Type B pancreatic cell (in vitro differentiated cells): Measurements from ENCODE around the gene CHORDC1. TPM values are rescaled to one million over a fixed set of nuclear protein-coding genes. Genes with fewer than 3 reads are reported as not detected.

ENCODE experiments used
- DNase-seq: peaks from one replicate; pipeline ENCODE4 v3.0.0; 2021; ENCODE audit warnings: mixed read lengths; ENCODE audit not compliant: unreplicated experiment; ENCODE audit errors: extremely low spot score
- H3K27ac Mint-ChIP-seq: 2 replicates; pipeline ENCODE4 v1.8.0; 2021; ENCODE audit warnings: mild to moderate bottlenecking, mixed read lengths
- H3K27me3 Mint-ChIP-seq: 2 replicates; pipeline ENCODE4 v1.8.0; 2021; ENCODE audit warnings: mixed read lengths
- H3K36me3 Mint-ChIP-seq: 2 replicates; pipeline ENCODE4 v1.8.0; 2021; ENCODE audit warnings: mixed read lengths
- H3K4me1 Mint-ChIP-seq: one replicate; pipeline ENCODE4 v1.8.0; 2021; ENCODE audit warnings: mixed read lengths; ENCODE audit not compliant: unreplicated experiment
- H3K4me3 Mint-ChIP-seq: 2 replicates; pipeline ENCODE4 v1.8.0; 2021; ENCODE audit warnings: mild to moderate bottlenecking, mixed read lengths
- H3K9me3 Mint-ChIP-seq: 2 replicates; pipeline ENCODE4 v1.8.0; 2021; ENCODE audit warnings: mixed read lengths
- CTCF ChIP-seq: fragments of 200-600 bp; sonication (generic); conservative IDR thresholded peaks from 2 replicates; pipeline ENCODE4 v1.5.0; 2021; ENCODE audit warnings: antibody characterized with exemption, mild to moderate bottlenecking
- total RNA-seq: library from RNA; stranded (reverse); gene quantifications from 2 replicates; pipeline ENCODE4 v1.2.1, GENCODE V29; 2021; ENCODE audit warnings: low replicate concordance

The CHORDC1 gene
- total RNA-seq, 1 donor from 2014 or later: 63.7 TPM

DNA sequence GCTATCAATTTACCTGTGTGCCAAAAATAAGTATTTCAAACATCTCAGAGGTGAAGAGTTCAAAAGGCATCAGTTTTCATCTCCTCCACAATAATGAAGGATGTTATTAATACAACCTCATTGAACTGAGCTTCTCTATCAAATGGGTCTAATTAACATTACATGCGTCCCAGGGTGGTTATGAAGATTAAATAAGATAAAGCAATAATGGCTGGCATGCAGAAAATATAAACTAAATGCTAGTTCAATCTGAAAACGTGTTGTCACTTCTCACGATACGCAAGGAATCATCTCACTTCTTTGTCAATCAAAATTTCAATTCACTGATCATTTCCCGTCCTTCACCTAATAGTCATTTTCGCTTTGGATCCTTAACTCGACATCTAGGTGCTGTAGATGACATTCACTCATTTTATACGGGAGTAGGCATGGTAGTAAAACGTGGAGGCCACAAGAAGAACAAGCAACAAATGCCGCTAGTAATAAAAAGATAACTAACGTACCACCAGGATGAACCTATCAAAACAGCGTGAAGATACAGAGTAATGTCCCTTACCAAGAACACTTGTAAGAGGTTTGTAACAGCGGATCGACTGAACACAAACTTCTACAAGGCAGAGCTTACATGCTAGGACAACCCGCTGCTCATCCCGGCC, 918 bp downstream of the CHORDC1 start:
- Mint-ChIP-seq H3K9me3 (no peaks in the 10 kb centered on the region), H3K27ac (peak overlapping the region; percentile 96), H3K27me3 (no peaks in the 10 kb centered on the region), H3K4me3 (peak overlapping the region; percentile 97), H3K4me1 (peaks cover 31% of the 10 kb centered on the region), H3K36me3 (peaks cover 20% of the 10 kb centered on the region)
- no peak for DNase-seq
- no peak for TF ChIP-seq CTCF

DNA sequence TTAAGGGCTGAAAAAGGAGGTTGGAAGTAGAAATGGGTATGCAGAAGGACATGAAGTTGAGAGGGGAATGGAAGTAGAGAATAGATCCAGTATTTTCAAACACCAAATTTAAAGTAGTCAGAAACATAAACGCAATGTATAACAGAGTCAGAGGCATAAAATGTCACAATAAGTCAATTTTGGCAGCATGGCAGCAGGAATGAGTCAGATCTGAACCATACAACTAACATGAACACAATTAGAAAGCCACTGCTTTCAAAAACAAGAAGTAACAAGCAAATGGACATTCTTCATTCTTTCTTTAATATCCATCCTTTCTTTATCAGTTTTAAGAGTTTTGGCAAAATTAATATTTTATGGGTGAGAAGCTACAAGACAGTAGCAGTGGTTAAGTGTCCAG, 2.5 kb downstream of the CHORDC1 start:
- Mint-ChIP-seq H3K9me3 (no peaks in the 10 kb centered on the region), H3K36me3 (peaks cover 27% of the 10 kb centered on the region), H3K27me3 (no peaks in the 10 kb centered on the region), H3K27ac (peak overlapping the region; percentile 14), H3K4me1 (peaks cover 36% of the 10 kb centered on the region), H3K4me3 (peak overlapping the region; percentile 97)
- no peak for DNase-seq
- no peak for TF ChIP-seq CTCF

GRCh38 chr11:90219438-90219837, 3.4 kb downstream of the CHORDC1 start:
- Mint-ChIP-seq H3K36me3 (peaks cover 27% of the 10 kb centered on the region), H3K4me3 (peak overlapping the region; percentile 97), H3K27ac (no peak overlapping the region), H3K4me1 (peaks cover 36% of the 10 kb centered on the region), H3K27me3 (no peaks in the 10 kb centered on the region), H3K9me3 (no peaks in the 10 kb centered on the region)
- no peak for TF ChIP-seq CTCF
- DNase-seq: no peak

DNA sequence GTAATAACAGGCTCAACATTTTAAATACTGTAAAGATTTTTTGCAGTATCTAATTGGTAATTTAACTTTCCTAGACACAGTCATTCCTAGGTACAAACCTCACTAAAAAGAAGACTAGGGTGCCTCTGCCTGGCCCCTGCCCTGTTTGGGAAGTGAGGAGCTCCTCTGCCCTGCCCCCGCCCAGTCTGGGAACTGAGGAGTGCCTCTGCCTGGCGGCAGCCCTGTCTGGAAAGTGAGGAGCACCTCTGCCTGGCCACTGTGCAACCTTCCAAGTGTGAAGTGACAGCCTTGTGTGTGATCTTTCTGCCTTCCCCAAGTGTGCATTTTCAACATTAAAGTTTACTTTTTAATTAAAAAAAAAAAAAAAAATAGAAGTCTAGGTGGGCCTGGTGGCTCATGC, 4.2 kb downstream of the CHORDC1 start:
- Mint-ChIP-seq H3K4me1 (peaks cover 36% of the 10 kb centered on the region), H3K36me3 (peaks cover 30% of the 10 kb centered on the region), H3K27me3 (no peaks in the 10 kb centered on the region), H3K9me3 (no peaks in the 10 kb centered on the region), H3K27ac (no peak overlapping the region), H3K4me3 (no peak overlapping the region)
- DNase-seq: no peak
- no peak for TF ChIP-seq CTCF

- no peak for DNase-seq
- Mint-ChIP-seq H3K36me3 (peaks cover 40% of the 10 kb centered on the region), H3K4me3 (peak overlapping the region; percentile 40), H3K27me3 (no peaks in the 10 kb centered on the region), H3K9me3 (no peaks in the 10 kb centered on the region), H3K27ac (no peak overlapping the region), H3K4me1 (peaks cover 28% of the 10 kb centered on the region)
- TF ChIP-seq CTCF: no peak
These were observed 6.2 kb downstream of the CHORDC1 start for GRCh38 chr11:90216611-90217010.
